Limb (tissue), 2 donors: Measurements from ENCODE around the gene FGF9.

ENCODE experiments used
- DNase-seq, 2 donors: peaks; one replicate each; pipeline ENCODE4 v3.0.0-alpha.2; 2016; ENCODE audit errors: extremely low spot score in 2 of 2

FGF9 gene

GRCh38 chr13:21670883-21671619 is at the start of gene FGF9:
FGF9 (plus strand) TSS chr13:21671073; CDS start chr13:21671913, 840 bp downstream.
- DNase-seq = peak; percentile 71 to 86

- no peak for DNase-seq
Measured at GRCh38 chr13:21625366-21625765, 45.5 kb upstream of the FGF9 start.

- DNase-seq = no peak
Measured at GRCh38 chr13:21632196-21632595, 38.7 kb upstream of the FGF9 start.

- DNase-seq = no peak
Measured at GRCh38 chr13:21636656-21637055, 34.2 kb upstream of the FGF9 start.

- no peak for DNase-seq
Measured at GRCh38 chr13:21637296-21637695, 33.6 kb upstream of the FGF9 start.

GRCh38 chr13:21638319-21639282 is 32.3 kb upstream of the FGF9 start:
- DNase-seq = peak in 1 of 2 donors; percentile 55

GRCh38 chr13:21639561-21639960 is 31.3 kb upstream of the FGF9 start:
- DNase-seq = no peak

- DNase-seq = no peak
Measured at GRCh38 chr13:21641629-21642028, 29.2 kb upstream of the FGF9 start.

GRCh38 chr13:21657538-21657937 is 13.3 kb upstream of the FGF9 start:
- no peak for DNase-seq

- no peak for DNase-seq
Measured at GRCh38 chr13:21659087-21659486, 11.8 kb upstream of the FGF9 start.

GRCh38 chr13:21661097-21661909 is 9.6 kb upstream of the FGF9 start:
- DNase-seq = no peak

- no peak for DNase-seq
Measured at GRCh38 chr13:21663197-21663596, 7.7 kb upstream of the FGF9 start.

GRCh38 chr13:21668732-21669275 is 2.1 kb upstream of the FGF9 start:
- peak in 1 of 2 donors; percentile 24 for DNase-seq

GRCh38 chr13:21670006-21670882 is 629 bp upstream of the FGF9 start:
- DNase-seq = peak; percentile 57 to 82

GRCh38 chr13:21671620-21672286 is 880 bp downstream of the FGF9 start:
- peak in 1 of 2 donors; percentile 36 for DNase-seq

- no peak for DNase-seq
Measured at GRCh38 chr13:21672287-21672680, 1.4 kb downstream of the FGF9 start.

GRCh38 chr13:21672796-21673538 is 2.1 kb downstream of the FGF9 start:
- peak in 1 of 2 donors; percentile 27 for DNase-seq

GRCh38 chr13:21673539-21673788 is 2.6 kb downstream of the FGF9 start:
- no peak for DNase-seq

- DNase-seq = peak; percentile 40 to 80
Measured at GRCh38 chr13:21673789-21674489, 3.1 kb downstream of the FGF9 start.
